Bronchial epithelial cell (primary cell): Measurements from ENCODE around the gene TFIP11. TPM values are rescaled to one million over a fixed set of nuclear protein-coding genes. Genes with fewer than 3 reads are reported as not detected.

Experiments used
- DNase-seq: peaks from one replicate; pipeline ENCODE4 v3.0.0-alpha.2; 2010; ENCODE audit warnings: low read depth
- FAIRE-seq: peaks from 2 replicates; lab custom pipeline; 2011; peaks lifted over from hg19 to GRCh38; lab: Jason Lieb, UNC
- H3K27me3 ChIP-seq: 2 replicates; pipeline ENCODE4 v1.5.1; 2011; ENCODE audit warnings: low read length; ENCODE audit not compliant: control insufficient read depth, insufficient read depth
- H3K36me3 ChIP-seq: 2 replicates; pipeline ENCODE4 v1.5.1; 2011; ENCODE audit warnings: low read length; ENCODE audit not compliant: control insufficient read depth, insufficient read depth
- H3K4me3 ChIP-seq: 2 replicates; pipeline ENCODE4 v1.5.1; 2011; ENCODE audit warnings: mild to moderate bottlenecking, low read depth, low read length, control low read depth
- CTCF ChIP-seq: IDR thresholded peaks from 2 replicates; pipeline ENCODE4 v1.5.1; 2011; ENCODE audit warnings: mild to moderate bottlenecking, moderate library complexity, low read length, control low read depth, inconsistent platforms; ENCODE audit not compliant: insufficient read depth, severe bottlenecking
- total RNA-seq: library from RNA; depleted of rRNA; stranded (reverse); fragments of >200 nt; gene quantifications from 2 replicates; pipeline ENCODE4 v1.2.1, GENCODE V29; 2014

Gene TFIP11
- total RNA-seq, 1 donor from 2014 or later = 36.9 TPM

GRCh38 chr22:26448941-26449340 lies 63.3 kb downstream of the TFIP11 start:
- DNase-seq = no peak
- no peak overlapping the region for H3K4me3 ChIP-seq
- TF ChIP-seq CTCF = no peak
- no peak for FAIRE-seq
- H3K36me3 ChIP-seq = peaks cover 15% of the 10 kb centered on the region
- no peaks in the 10 kb centered on the region for H3K27me3 ChIP-seq

DNA sequence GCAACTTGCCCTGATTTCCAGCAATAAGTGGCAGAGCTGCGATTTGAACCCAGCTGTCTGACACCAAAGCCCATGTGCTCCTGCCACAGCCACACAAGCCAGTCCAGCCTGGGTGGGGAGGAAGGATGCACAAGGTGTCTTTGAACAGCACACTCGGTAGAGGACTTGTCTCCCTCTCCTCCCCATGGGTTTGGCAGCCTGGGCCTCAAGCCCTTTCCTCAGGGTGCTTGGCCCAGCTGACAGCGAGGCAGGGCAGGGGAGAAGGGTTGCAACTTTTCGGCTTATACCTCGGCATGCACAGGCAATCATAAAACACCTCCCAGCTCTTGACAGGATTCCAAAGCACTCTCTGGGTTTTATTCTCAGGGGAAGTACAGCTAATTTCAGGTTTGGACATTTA lies 63.9 kb downstream of the TFIP11 start:
- Histone ChIP-seq H3K36me3 (peaks cover 11% of the 10 kb centered on the region), H3K27me3 (no peaks in the 10 kb centered on the region), H3K4me3 (no peak overlapping the region)
- no peak for TF ChIP-seq CTCF
- DNase-seq (no peak), FAIRE-seq (no peak)

GRCh38 chr22:26447584-26448329 lies 64.5 kb downstream of the TFIP11 start:
- H3K4me3 ChIP-seq = no peak overlapping the region
- no peak for TF ChIP-seq CTCF
- DNase-seq (no peak), FAIRE-seq (peak; percentile 82)
- H3K27me3 ChIP-seq = no peaks in the 10 kb centered on the region
- H3K36me3 ChIP-seq = peaks cover 7% of the 10 kb centered on the region

DNA sequence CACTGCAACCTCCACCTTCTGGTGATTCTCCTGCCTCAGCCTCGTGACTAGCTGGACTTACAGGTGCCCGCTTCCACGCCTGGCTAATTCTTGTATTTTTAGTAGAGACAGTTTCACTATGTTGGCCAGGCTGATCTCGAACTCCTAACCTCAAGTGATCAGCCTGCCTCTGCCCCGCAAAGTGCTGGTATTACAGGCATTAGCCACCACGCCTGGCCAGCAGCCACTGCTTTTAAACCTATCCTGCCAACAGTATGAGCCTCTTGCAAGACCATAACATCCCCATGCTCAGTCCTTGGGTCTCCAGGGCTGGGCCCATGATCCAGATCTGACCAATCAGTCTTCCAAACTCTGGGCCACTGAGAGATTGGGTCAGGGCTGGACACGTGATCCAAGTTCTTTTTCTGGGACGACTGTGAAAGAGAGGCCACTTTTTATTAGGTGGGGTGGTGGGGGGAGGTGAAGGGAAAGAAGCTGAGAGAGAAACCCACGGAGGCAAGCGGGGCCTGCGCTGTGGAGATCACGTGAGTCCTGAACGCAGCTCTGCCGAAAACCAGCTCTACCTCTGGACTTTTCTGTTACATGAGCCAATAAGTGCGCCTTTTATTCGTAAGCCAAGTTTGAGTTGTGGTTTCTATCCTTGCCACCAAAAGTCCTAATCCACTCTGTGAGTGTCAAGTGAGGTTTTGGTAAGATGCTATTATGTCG lies 65.3 kb downstream of the TFIP11 start:
- no peaks in the 10 kb centered on the region for H3K27me3 ChIP-seq
- DNase-seq (no peak), FAIRE-seq (no peak)
- peaks cover 4% of the 10 kb centered on the region for H3K36me3 ChIP-seq
- no peak for TF ChIP-seq CTCF
- no peak overlapping the region for H3K4me3 ChIP-seq

GRCh38 chr22:26445577-26446275 lies 66.5 kb downstream of the TFIP11 start:
- no peak overlapping the region for H3K4me3 ChIP-seq
- no peaks in the 10 kb centered on the region for H3K36me3 ChIP-seq
- no peaks in the 10 kb centered on the region for H3K27me3 ChIP-seq
- no peak for DNase-seq
- no peak for FAIRE-seq
- no peak for TF ChIP-seq CTCF
